Measurements from ENCODE around the gene PLCD3. TPM values are rescaled to one million over a fixed set of nuclear protein-coding genes. Genes with fewer than 3 reads are reported as not detected.

Gene PLCD3
- total RNA-seq, 1 donor from 2014 or later = 34.2 TPM

DNA sequence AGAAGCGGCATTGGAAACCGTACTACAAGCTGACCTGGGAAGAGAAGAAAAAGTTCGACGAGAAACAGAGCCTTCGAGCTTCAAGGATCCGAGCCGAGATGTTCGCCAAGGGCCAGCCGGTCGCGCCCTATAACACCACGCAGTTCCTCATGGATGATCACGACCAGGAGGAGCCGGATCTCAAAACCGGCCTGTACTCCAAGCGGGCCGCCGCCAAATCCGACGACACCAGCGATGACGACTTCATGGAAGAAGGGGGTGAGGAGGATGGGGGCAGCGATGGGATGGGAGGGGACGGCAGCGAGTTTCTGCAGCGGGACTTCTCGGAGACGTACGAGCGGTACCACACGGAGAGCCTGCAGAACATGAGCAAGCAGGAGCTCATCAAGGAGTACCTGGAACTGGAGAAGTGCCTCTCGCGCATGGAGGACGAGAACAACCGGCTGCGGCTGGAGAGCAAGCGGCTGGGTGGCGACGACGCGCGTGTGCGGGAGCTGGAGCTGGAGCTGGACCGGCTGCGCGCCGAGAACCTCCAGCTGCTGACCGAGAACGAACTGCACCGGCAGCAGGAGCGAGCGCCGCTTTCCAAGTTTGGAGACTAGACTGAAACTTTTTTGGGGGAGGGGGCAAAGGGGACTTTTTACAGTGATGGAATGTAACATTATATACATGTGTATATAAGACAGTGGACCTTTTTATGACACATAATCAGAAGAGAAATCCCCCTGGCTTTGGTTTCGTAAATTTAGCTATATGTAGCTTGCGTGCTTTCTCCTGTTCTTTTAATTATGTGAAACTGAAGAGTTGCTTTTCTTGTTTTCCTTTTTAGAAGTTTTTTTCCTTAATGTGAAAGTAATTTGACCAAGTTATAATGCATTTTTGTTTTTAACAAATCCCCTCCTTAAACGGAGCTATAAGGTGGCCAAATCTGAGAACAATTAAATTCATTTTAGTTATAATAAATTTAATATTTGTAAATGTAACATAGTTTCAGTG lies 17.7 kb upstream of the PLCD3 start:
- peak; percentile 12 for ATAC-seq

- ATAC-seq = peak; percentile 35
Measured at GRCh38 chr17:45149037-45149668, 16.8 kb upstream of the PLCD3 start.

GRCh38 chr17:45148183-45149036 lies 16.1 kb upstream of the PLCD3 start, which contains the start of gene HEXIM1:
Gene HEXIM1, plus strand, starts transcription at chr17:45148475. Its CDS starts 716 bp downstream, at chr17:45149191.
- ATAC-seq = peak; percentile 84

- peak; percentile 44 for ATAC-seq
Measured at GRCh38 chr17:45147581-45148182, 15.4 kb upstream of the PLCD3 start.

DNA sequence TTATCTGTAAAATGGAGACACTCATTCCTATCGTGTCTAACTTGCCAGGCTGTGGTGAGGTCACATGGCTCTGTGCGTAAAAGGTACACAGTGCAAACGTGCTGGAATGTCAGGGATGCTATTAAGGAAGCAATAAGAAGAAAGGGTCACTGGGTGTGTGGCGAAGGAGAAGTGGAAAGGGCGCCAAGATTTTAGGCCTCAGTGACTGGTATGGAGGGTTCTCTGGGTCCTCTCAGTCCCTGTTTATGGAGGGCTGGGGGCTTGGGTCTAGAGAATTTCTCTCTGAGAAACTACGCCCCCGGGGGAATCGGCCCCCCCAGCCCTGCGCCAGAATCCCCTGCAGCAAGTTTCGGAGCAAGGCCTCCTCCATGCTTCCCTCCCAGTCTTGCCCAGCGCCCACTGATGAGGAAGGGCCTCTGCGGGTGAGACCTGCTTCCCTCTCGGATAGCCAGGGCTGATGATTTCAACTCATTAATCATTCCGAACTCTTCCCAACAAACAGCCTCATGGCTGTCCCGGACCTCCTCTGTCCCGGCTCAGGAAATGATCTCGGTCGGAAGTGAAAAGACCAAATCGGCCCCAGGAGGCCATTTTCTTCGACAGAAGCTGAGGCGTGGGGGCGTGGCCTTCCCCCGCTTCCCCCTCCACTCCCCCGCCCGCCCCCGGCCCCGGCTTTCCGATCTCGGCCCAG lies 14.7 kb upstream of the PLCD3 start:
- peak; percentile 1 for ATAC-seq

GRCh38 chr17:45146592-45146889 lies 14.2 kb upstream of the PLCD3 start:
- ATAC-seq = no peak

DNA sequence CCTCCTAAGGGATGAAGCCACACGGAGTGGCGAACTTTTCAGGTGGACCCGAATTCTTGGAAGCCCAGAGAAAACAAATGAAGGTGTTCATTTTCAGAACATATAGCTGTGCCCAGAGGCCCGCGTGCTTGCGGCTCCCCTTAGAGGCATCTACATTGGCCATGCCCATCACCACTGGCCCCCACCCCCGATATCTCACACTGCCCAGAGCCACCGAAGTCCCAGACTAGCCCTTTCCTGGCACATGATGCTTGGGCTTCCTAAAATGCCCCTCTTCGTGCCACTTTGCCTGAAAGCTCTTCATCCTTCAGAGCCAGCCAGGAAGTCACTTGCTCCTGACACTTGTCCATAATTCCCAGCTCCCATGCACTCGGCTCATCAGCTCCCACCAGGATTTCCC lies 13.9 kb upstream of the PLCD3 start:
- ATAC-seq = no peak

GRCh38 chr17:45145035-45145389 lies 12.7 kb upstream of the PLCD3 start:
- no peak for ATAC-seq

GRCh38 chr17:45144199-45145034 lies 12.1 kb upstream of the PLCD3 start:
- ATAC-seq = no peak

- no peak for ATAC-seq
Measured at GRCh38 chr17:45143767-45144198, 11.5 kb upstream of the PLCD3 start.

DNA sequence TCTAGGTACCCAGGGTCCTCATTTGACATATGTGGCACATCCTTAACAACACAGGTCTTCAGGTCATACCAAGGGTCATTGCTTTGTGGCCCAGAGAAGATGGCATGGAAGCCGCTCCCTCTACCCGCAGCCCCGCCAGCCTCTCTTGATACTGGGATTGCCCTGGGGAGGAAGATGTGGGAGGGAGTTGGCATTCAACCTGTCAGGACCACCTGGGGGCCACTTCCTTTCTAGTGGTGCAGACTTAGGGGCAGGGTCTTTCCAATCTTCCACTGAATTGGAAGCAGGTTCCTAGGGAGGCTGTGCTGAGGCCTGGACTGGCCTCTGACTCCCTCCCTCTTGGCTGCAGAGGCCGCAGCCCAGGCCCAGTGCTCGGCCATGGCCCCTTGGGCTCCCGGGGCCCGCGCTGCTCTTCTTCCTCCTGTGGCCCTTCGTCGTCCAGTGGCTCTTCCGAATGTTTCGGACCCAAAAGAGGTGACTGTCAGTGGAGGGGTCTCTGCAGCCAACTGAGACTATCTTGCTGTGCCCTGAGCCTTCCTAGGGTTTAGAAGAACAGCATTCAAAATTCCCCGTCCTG lies 10.9 kb upstream of the PLCD3 start:
- ATAC-seq = no peak

DNA sequence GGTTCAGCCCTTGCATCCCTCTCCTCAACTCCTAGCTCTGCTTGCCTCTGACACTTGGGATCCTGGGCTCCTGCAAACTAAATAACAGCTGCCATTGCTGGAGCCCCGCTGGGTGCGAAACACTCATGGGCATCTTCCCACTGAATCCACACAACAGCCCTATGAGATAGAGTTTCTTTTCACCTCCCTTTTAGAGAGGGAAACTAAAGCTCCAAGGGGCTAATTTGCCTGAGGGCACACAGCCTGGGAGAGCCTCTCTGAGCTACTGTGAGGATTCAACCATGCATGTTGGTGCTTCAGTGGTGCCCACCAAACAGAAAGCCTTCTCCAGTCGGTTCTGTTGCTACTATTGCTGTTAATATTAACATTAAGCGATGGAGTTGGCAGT lies 7.2 kb upstream of the PLCD3 start:
- ATAC-seq = no peak

GRCh38 chr17:45138911-45139532 lies 6.7 kb upstream of the PLCD3 start:
- ATAC-seq = no peak

DNA sequence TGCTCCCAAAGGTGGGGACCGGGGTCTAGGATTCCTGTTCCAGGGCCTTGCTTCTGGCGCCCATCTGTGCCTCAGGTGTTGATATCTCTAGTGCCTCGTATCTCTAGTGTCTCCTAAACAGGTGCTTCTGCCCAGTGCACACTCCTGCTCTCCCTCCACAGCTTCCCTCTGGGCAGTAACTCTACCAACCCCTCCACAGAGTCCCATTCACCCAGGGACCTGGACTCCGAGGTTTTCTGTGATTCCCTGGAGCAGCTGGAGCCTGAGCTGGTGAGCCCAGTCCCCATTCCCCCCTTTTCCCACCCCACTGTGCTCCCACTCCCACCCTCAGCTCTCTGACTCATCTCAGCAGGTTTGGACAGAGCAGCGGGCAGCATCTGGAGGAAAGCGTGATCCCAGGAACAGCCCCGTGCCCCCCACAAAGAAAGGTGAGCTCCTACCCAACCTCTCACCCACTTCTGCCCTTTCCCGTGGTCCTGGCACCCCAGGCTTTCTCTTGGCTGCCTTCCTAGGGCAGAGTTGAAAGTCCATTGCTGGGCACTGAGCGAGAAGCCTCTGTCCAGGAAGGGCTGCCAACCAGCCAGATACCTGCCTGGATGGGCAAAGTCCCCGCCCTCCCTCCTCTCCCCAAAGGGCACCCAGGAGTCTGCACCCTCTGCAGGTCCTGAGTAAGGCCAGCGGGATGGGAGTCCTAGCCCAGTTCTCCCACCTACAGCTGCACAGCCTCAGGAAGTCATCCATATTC lies 5.4 kb upstream of the PLCD3 start:
- ATAC-seq = no peak

- ATAC-seq = no peak
Measured at GRCh38 chr17:45136846-45137560, 4.7 kb upstream of the PLCD3 start.

DNA sequence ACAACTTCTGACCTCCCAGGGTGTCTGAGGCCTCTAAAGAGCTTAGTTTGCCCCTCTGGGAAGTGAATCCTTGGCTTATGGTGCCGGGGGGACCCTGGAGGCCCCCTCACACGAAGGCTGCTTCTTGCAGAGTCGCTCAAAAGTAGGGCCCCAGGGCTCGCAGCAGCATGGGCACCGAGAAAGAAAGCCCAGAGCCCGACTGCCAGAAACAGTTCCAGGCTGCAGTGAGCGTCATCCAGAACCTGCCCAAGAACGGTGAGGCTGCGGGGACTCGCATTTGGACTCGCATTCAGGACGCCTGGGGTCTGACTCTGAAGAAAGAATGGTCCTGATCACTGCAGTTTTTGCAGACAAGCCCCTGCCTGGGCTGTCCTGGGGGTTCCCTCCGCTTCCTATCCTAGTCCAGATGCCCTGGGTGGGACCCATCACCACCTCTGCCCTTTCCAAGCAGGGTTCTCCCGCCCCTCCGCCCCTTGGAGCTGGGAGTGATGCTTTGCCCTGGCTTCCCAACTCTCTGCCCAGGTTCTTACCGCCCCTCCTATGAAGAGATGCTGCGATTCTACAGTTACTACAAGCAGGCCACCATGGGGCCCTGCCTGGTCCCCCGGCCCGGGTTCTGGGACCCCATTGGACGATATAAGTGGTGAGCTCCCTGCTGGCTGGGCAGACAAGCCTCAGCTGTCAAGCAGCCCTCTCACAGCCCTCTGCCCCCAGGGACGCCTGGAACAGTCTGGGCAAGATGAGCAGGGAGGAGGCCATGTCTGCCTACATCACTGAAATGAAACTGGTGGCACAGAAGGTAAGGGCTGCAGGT lies 3.9 kb upstream of the PLCD3 start:
- no peak for ATAC-seq

- peak; percentile 82 for ATAC-seq
Measured at GRCh38 chr17:45135192-45135977, 3.1 kb upstream of the PLCD3 start, which contains the start of gene ACBD4. Gene ACBD4, plus strand, starts transcription at chr17:45135687. Its CDS starts 458 bp downstream, at chr17:45136145.
